Peyer's patch (tissue), 4 donors: Measurements from ENCODE around the gene ZMYM1. TPM values are rescaled to one million over a fixed set of nuclear protein-coding genes. Genes with fewer than 3 reads are reported as not detected.
A peak's percentile ranks its signal among the peaks of the same experiment; 100 is the strongest.
"Not testable (repeated sequence)": the region's sequence is repeated elsewhere in the genome, so short reads cannot be mapped to it uniquely, and the experiment has no call there.

Source experiments
- DNase-seq, 3 donors: peaks; one replicate each; pipeline ENCODE4 v3.0.0-alpha.2; 2017 to 2019
- H3K27ac ChIP-seq, 4 donors: fragments of 200-600 bp; sonication (generic); one replicate each; pipeline ENCODE4 v1.5.1; 2016 to 2019
- H3K27me3 ChIP-seq, 2 donors: fragments of 200-600 bp; sonication (generic); one replicate each; pipeline ENCODE4 v1.5.1; 2019
- H3K36me3 ChIP-seq, 3 donors: fragments of 200-600 bp; sonication (generic); one replicate each; pipeline ENCODE4 v1.5.1; 2016 to 2019
- H3K4me1 ChIP-seq, 4 donors: fragments of 200-600 bp; sonication (generic); one replicate each; pipeline ENCODE4 v1.5.1; 2016 to 2019
- H3K4me3 ChIP-seq, 4 donors: fragments of 200-600 bp; sonication (generic); 1 replicate in 3 of 4; 2 replicates in 1 of 4; pipeline ENCODE4 v1.5.1; 2016 to 2019; ENCODE audit warnings: mild to moderate bottlenecking in 1 of 4
- H3K9me3 ChIP-seq, 4 donors: fragments of 200-600 bp; sonication (generic); one replicate each; pipeline ENCODE4 v1.5.1; 2016 to 2019; ENCODE audit warnings: mild to moderate bottlenecking in 1 of 4
- POLR2A ChIP-seq, 2 donors: fragments of 450-650 bp; IDR thresholded peaks; one replicate each; pipeline ENCODE4 v1.5.1; 2017; ENCODE audit warnings: antibody characterized with exemption in 2 of 2, mild to moderate bottlenecking in 2 of 2, moderate library complexity in 2 of 2
- total RNA-seq, 4 donors: library from RNA; depleted of rRNA; stranded (reverse); fragments of >200 nt; gene quantifications; one replicate each; pipeline ENCODE4 v1.1.0, GENCODE V29; 2016
- TF ChIP-seq, protein P1 (sequence below), 6 experiments: fragments of 450-650 bp in 4 of 6; fragments of 200-600 bp in 2 of 6; sonication (generic) in 1 of 6; IDR thresholded peaks; one replicate each; pipeline ENCODE4 v1.5.1; 2017 to 2019; ENCODE audit warnings: antibody characterized with exemption in 6 of 6, mild to moderate bottlenecking in 3 of 6, moderate library complexity in 1 of 6

ZMYM1 gene
- total RNA-seq, 4 donors from 2014 or later: 9.6 to 44.6 (median 13.1) TPM

- Histone ChIP-seq H3K27ac (no peak overlapping the region), H3K9me3 (no peaks in the 10 kb centered on the region), H3K27me3 (no peaks in the 10 kb centered on the region), H3K36me3 (no peaks in the 10 kb centered on the region), H3K4me1 (no peaks in the 10 kb centered on the region), H3K4me3 (no peak overlapping the region)
- TF ChIP-seq POLR2A (IDR thresholded peaks at IDR 0.05): no peak
- TF ChIP-seq, protein P1, sequence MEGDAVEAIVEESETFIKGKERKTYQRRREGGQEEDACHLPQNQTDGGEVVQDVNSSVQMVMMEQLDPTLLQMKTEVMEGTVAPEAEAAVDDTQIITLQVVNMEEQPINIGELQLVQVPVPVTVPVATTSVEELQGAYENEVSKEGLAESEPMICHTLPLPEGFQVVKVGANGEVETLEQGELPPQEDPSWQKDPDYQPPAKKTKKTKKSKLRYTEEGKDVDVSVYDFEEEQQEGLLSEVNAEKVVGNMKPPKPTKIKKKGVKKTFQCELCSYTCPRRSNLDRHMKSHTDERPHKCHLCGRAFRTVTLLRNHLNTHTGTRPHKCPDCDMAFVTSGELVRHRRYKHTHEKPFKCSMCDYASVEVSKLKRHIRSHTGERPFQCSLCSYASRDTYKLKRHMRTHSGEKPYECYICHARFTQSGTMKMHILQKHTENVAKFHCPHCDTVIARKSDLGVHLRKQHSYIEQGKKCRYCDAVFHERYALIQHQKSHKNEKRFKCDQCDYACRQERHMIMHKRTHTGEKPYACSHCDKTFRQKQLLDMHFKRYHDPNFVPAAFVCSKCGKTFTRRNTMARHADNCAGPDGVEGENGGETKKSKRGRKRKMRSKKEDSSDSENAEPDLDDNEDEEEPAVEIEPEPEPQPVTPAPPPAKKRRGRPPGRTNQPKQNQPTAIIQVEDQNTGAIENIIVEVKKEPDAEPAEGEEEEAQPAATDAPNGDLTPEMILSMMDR (IDR thresholded peaks at IDR 0.05): no peak
- DNase-seq: no peak
Measured at GRCh38 chr1:35143737-35144508, 64.7 kb downstream of the ZMYM1 start.

DNA sequence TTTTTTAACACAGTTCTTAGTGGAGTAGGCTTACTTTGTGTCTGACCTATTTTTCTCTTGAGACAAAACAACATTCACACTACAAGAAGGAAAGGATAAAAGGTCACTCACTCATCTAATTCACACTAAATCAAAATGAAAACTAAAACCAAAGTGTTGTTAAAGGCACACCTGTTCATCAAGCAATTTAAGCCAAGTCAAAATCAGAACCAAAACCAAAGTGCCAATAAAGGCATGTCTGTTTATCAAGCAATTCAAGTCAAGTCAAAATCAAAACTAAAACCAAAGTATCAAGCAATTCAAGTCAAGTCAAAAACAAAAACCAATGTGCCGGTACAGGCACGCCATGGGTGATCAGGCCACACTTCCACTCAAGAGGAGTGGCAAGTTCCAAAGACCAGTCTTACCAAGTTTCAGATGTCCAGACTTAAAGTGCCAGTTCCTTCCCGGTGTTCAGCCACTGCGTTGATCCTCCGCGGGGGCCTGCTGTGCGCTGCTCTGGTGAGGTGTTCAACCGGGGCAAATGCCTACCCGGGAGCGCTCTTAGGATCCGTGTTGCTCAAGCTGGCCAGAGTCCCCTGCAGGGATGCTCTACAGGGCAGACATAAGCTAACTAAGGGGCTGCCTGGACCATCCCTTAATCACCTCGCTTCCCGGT lies 66.8 kb downstream of the ZMYM1 start:
- not testable (repeated sequence) for H3K9me3 ChIP-seq, H3K27me3 ChIP-seq, H3K36me3 ChIP-seq, H3K27ac ChIP-seq, H3K4me1 ChIP-seq
- peak overlapping the region in 2 of 4 donors; percentile 31 for H3K4me3 ChIP-seq
- DNase-seq: peak in 1 of 3 donors; percentile 49

DNA sequence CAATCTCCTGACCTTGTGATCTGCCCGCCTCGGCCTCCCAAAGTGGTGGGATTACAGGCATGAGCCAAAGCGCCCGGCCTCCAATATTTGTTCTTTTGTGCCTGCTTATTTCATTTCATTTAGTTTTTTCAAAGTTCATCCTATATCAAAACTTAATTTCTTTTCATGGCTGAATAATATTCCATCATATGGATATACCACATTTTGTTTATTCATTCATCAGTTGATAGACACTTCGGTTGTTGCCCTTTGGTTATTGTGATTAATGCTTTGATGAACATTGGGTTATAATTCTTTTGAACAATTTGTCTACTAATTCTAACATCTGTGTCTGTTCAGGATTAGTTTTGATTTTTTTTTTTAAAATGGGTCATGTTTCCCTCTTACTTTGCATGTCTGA lies 72.0 kb downstream of the ZMYM1 start:
- H3K4me3 ChIP-seq: no peak overlapping the region
- H3K36me3 ChIP-seq: no peaks in the 10 kb centered on the region
- H3K27me3 ChIP-seq: no peaks in the 10 kb centered on the region
- no peaks in the 10 kb centered on the region for H3K4me1 ChIP-seq
- no peak for DNase-seq
- no peaks in the 10 kb centered on the region for H3K9me3 ChIP-seq
- no peak overlapping the region for H3K27ac ChIP-seq
- TF ChIP-seq, protein P1 (IDR thresholded peaks at IDR 0.05): no peak
- no peak for TF ChIP-seq POLR2A (IDR thresholded peaks at IDR 0.05)

DNA sequence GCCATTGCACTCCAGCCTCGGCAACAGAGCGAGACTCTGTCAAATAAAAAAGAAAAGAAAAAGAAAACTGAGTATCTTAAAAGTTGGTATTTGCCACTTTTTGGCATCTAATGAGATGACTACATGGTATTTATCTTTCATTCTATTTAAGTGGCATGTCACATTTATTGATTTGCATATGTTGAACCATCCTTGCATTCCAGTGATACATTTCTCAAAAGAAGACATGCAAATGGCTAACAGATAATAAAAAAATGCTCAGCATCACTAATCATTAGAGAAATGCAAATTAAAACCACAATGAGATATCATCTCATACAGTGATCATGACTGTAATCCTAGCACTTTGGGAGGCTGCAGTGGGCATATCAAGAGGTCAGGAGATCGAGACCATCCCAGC lies 85.7 kb downstream of the ZMYM1 start:
- Histone ChIP-seq H3K36me3 (no peaks in the 10 kb centered on the region), H3K27ac (no peak overlapping the region), H3K4me1 (no peaks in the 10 kb centered on the region), H3K9me3 (peaks cover 0 to 8% (median 0%) of the 10 kb centered on the region in 4 donors), H3K27me3 (no peaks in the 10 kb centered on the region), H3K4me3 (no peak overlapping the region)
- no peak for TF ChIP-seq POLR2A (IDR thresholded peaks at IDR 0.05)
- TF ChIP-seq, protein P1 (IDR thresholded peaks at IDR 0.05): no peak
- no peak for DNase-seq

Other genes starting within 250 kb of the ZMYM1 start
- gene SMIM12, start 219.6 kb upstream of the ZMYM1 start, total RNA-seq: 10 to 100 TPM; 10.7 to 40.3 (median 30.0) TPM
- gene DLGAP3, start 149.7 kb upstream of the ZMYM1 start, total RNA-seq: under 1 TPM in 2 of 4 donors, not detected in 2; 0.53 to 0.83 TPM
- gene TMEM35B, start 94.0 kb upstream of the ZMYM1 start, total RNA-seq: 10 to 100 TPM in 3 of 4 donors, 1 to 10 TPM in 1; 7.4 to 22.8 (median 14.7) TPM
- 10 to 100 TPM; 23.1 to 36.9 (median 31.1) TPM for gene ZMYM6, start 47.4 kb upstream of the ZMYM1 start, total RNA-seq
- gene SFPQ, start 113.8 kb downstream of the ZMYM1 start, total RNA-seq: 100 to 1,000 TPM; 177 to 629 (median 255) TPM
- gene ZMYM4, start 189.3 kb downstream of the ZMYM1 start, total RNA-seq: 10 to 100 TPM; 16.3 to 80.0 (median 22.4) TPM